Esophagus muscularis mucosa (tissue), 4 donors: ENCODE results near the gene TTLL5. TPM values are rescaled to one million over a fixed set of nuclear protein-coding genes. Genes with fewer than 3 reads are reported as not detected.

ENCODE experiments used
- DNase-seq: peaks from one replicate; pipeline ENCODE4 v3.0.0-alpha.2; 2017; ENCODE audit errors: extremely low spot score
- H3K27ac ChIP-seq, 4 donors: fragments of 200-600 bp; sonication (generic); replicated peaks in 1 of 4; 1 replicate in 3 of 4; 2 replicates in 1 of 4; pipeline ENCODE4 v1.5.1; 2016 to 2019; ENCODE audit warnings: mild to moderate bottlenecking in 1 of 4
- H3K27me3 ChIP-seq, 4 donors: fragments of 200-600 bp; sonication (generic); one replicate each; pipeline versions ENCODE4 v1.5.1 to v1.6.0; 2016 to 2019
- H3K36me3 ChIP-seq, 4 donors: fragments of 200-600 bp; sonication (generic); one replicate each; pipeline ENCODE4 v1.5.1; 2016 to 2019
- H3K4me1 ChIP-seq, 4 donors: fragments of 200-600 bp; sonication (generic); one replicate each; pipeline ENCODE4 v1.5.1; 2016 to 2019
- H3K4me3 ChIP-seq, 4 donors: fragments of 200-600 bp; sonication (generic); 1 replicate in 2 of 4; 2 replicates in 2 of 4; pipeline ENCODE4 v1.5.1; 2016 to 2019; ENCODE audit warnings: mild to moderate bottlenecking in 4 of 4, moderate library complexity in 1 of 4
- H3K9me3 ChIP-seq, 4 donors: fragments of 200-600 bp; sonication (generic); 1 replicate in 3 of 4; 2 replicates in 1 of 4; pipeline ENCODE4 v1.5.1; 2016 to 2019
- CTCF ChIP-seq, 3 experiments: fragments of 200-600 bp in 2 of 3; fragments of 450-650 bp in 1 of 3; sonication (generic) in 2 of 3; IDR thresholded peaks; one replicate each; pipeline ENCODE4 v1.5.1; 2017 to 2019; ENCODE audit warnings: antibody characterized with exemption in 3 of 3, mild to moderate bottlenecking in 2 of 3, moderate library complexity in 1 of 3
- EP300 ChIP-seq: sonication (generic); formaldehyde crosslinking; IDR thresholded peaks from one replicate; pipeline ENCODE4 v1.6.1; 2017; ENCODE audit warnings: antibody characterized with exemption
- POLR2A ChIP-seq: fragments of 450-650 bp; IDR thresholded peaks from one replicate; pipeline ENCODE4 v1.6.1; 2017; ENCODE audit warnings: antibody characterized with exemption, moderate library complexity, mild to moderate bottlenecking, low read depth
- POLR2AphosphoS5 ChIP-seq, 2 donors: sonication (generic); formaldehyde crosslinking; IDR thresholded peaks; one replicate each; pipeline ENCODE4 v1.6.1; 2017; ENCODE audit warnings: antibody characterized with exemption in 2 of 2
- WGBS: methylation state at CpG from one replicate; pipeline ENCODE4 v1.1.5; 2018; 5-methylcytosine and 5-hydroxymethylcytosine counted together
- intact Hi-C: fragments of 100-400 bp; cut with DNase I; formaldehyde crosslinking; loops from one replicate; pipeline ENCODE4 v1.15.1; 2023
- total RNA-seq, 4 donors: library from RNA; depleted of rRNA; stranded (reverse); fragments of >200 nt; gene quantifications; one replicate each; pipeline versions ENCODE4 v1.1.0 to v1.2.1, GENCODE V29; 2016

The TTLL5 gene
- total RNA-seq, 4 donors from 2014 or later: 16.9 to 26.6 (median 21.2) TPM

GRCh38 chr14:75751296-75751695, 90.2 kb downstream of the TTLL5 start:
- intact Hi-C loops: no loop called here
- 97% methylated on average over 5 of the region's 5 CpGs for WGBS

GRCh38 chr14:75752086-75752485, 91.0 kb downstream of the TTLL5 start:
- peaks cover 8 to 19% (median 14%) of the 10 kb centered on the region in 4 donors for H3K36me3 ChIP-seq
- no peak overlapping the region for H3K4me3 ChIP-seq
- H3K27me3 ChIP-seq: no peaks in the 10 kb centered on the region
- peaks cover 0 to 3% (median 0%) of the 10 kb centered on the region in 4 donors for H3K9me3 ChIP-seq
- WGBS: 91% methylated on average over 3 of the region's 3 CpGs
- H3K4me1 ChIP-seq: no peaks in the 10 kb centered on the region
- TF ChIP-seq CTCF (IDR thresholded peaks at IDR 0.05): no peak
- no peak for TF ChIP-seq POLR2AphosphoS5 (IDR thresholded peaks at IDR 0.05)
- TF ChIP-seq POLR2A: no peak
- TF ChIP-seq EP300: no peak
- no peak for DNase-seq
- H3K27ac ChIP-seq: no peak overlapping the region
- intact Hi-C loops: no loop called here

More at GRCh38 chr14:75751296-75751695, 90.2 kb downstream of the TTLL5 start:
- TF ChIP-seq POLR2A: no peak
- no peak for TF ChIP-seq EP300
- TF ChIP-seq POLR2AphosphoS5 (IDR thresholded peaks at IDR 0.05): no peak
- TF ChIP-seq CTCF (IDR thresholded peaks at IDR 0.05): no peak
- no peaks in the 10 kb centered on the region for H3K27me3 ChIP-seq
- no peak overlapping the region for H3K27ac ChIP-seq
- no peak overlapping the region for H3K4me3 ChIP-seq
- DNase-seq: no peak
- H3K4me1 ChIP-seq: no peaks in the 10 kb centered on the region
- H3K36me3 ChIP-seq: peaks cover 13 to 22% (median 20%) of the 10 kb centered on the region in 4 donors
- H3K9me3 ChIP-seq: peaks cover 0 to 3% (median 0%) of the 10 kb centered on the region in 4 donors

GRCh38 chr14:75752907-75753594, 92.0 kb downstream of the TTLL5 start:
- H3K27ac ChIP-seq: no peak overlapping the region
- no peak for DNase-seq

GRCh38 chr14:75753696-75754095, 92.7 kb downstream of the TTLL5 start:
- no peak overlapping the region for H3K27ac ChIP-seq
- H3K4me3 ChIP-seq: no peak overlapping the region
- H3K9me3 ChIP-seq: no peaks in the 10 kb centered on the region
- 81% methylated on average over 4 of the region's 4 CpGs for WGBS
- H3K4me1 ChIP-seq: no peaks in the 10 kb centered on the region
- no peak for DNase-seq
- peaks cover 0 to 15% (median 9%) of the 10 kb centered on the region in 4 donors for H3K36me3 ChIP-seq
- TF ChIP-seq POLR2A (no peak), EP300 (no peak), POLR2AphosphoS5 (IDR thresholded peaks at IDR 0.05) (no peak), CTCF (IDR thresholded peaks at IDR 0.05) (no peak)
- intact Hi-C loops: no loop called here
- no peaks in the 10 kb centered on the region for H3K27me3 ChIP-seq

More at GRCh38 chr14:75752907-75753594, 92.0 kb downstream of the TTLL5 start:
- intact Hi-C loops: no loop called here
- no peak overlapping the region for H3K4me3 ChIP-seq
- H3K27me3 ChIP-seq: no peaks in the 10 kb centered on the region
- TF ChIP-seq CTCF (IDR thresholded peaks at IDR 0.05) (no peak), EP300 (no peak), POLR2A (no peak), POLR2AphosphoS5 (IDR thresholded peaks at IDR 0.05) (no peak)
- peaks cover 2 to 15% (median 9%) of the 10 kb centered on the region in 4 donors for H3K36me3 ChIP-seq
- 79% methylated on average over 4 of the region's 4 CpGs for WGBS
- H3K9me3 ChIP-seq: no peaks in the 10 kb centered on the region
- no peaks in the 10 kb centered on the region for H3K4me1 ChIP-seq
